Hematopoietic multipotent progenitor cell treated with erythropoietin and hydrocortisone succinate and interleukin-3 and kit ligand, for 6 days (in vitro differentiated cells): ENCODE data around the gene BLNK.
"Not testable (repeated sequence)": the region's sequence is repeated elsewhere in the genome, so short reads cannot be mapped to it uniquely, and the experiment has no call there.

Experiments used
- DNase-seq: peaks from one replicate; pipeline ENCODE4 v3.0.0-alpha.2; 2015

BLNK gene

DNA sequence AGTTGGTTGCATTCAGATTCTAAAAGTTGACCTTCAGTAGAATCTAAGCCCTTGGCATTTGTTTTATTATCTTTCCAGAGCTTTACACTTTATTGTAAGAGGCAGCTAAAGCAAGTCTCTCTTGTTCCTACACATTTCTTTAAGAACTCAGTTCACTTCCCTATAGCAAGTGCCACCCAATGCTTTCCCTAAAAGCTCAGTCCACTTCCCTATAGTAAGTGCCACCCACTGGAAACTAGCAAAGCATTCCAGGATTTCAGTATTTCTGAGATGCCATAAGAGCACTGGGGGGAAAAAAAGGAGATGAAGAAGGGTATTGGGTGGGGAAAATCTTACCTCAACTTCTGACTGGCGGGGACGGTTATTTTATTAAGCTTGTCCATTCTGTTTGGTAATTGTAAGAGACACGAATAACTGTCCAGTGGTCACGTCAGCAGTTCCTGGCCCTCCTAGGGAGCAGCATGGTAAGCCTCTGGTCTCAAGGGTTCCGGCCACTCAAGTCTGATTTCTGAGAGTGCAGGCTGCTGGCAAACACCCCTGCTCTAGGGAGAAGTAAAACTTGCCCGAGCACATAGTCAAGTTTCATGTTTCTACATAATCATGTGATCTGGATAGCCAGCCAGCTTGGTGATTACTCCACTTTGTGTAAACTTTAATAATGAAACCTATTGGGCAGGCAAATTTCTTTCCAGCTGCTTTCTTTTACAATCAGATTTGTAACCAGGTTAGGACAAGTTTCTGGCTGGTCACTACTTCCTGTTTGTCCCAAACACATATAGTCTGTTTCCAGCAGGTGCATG lies at the start of gene BLNK:
Gene BLNK (minus strand): TSS at position 554 of the 800 bp plus-strand sequence. CDS start 171 bp downstream, at position 383.
- DNase-seq: peak; percentile 9

DNA sequence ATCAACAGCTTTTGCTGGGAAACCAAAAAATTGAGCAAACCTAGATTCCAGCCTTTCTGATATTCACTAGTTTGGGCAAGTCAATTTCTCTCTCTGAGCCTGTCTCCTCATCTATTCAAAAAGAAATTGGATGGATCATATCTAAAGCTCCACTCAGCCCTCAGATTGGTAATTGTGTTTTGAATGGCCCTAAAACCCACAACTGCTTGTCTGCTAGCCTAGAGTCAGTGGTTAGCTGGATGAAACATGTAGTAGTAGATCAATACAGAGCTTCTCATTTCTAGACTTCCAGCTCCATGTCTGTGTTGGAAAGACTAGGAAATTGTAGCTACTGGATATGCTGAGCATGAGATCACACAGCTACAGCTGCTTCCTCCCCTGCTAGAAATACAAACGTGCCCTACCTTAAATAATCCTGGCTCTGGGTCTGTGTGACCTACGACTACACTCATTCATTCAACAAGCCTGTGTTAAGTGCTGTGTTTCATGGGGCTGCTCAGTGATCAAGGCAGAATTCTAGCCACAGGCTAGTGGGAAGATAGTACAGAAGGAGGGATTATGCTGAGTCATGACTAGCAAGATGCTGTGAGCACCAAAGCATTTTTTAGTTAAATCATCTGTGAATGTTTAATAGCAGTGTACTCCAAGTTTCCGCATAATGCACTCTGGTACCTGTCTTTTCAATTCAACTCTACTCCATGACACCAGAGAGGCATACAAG lies 48.5 kb upstream of the BLNK start:
- DNase-seq: peak; percentile 20

DNA sequence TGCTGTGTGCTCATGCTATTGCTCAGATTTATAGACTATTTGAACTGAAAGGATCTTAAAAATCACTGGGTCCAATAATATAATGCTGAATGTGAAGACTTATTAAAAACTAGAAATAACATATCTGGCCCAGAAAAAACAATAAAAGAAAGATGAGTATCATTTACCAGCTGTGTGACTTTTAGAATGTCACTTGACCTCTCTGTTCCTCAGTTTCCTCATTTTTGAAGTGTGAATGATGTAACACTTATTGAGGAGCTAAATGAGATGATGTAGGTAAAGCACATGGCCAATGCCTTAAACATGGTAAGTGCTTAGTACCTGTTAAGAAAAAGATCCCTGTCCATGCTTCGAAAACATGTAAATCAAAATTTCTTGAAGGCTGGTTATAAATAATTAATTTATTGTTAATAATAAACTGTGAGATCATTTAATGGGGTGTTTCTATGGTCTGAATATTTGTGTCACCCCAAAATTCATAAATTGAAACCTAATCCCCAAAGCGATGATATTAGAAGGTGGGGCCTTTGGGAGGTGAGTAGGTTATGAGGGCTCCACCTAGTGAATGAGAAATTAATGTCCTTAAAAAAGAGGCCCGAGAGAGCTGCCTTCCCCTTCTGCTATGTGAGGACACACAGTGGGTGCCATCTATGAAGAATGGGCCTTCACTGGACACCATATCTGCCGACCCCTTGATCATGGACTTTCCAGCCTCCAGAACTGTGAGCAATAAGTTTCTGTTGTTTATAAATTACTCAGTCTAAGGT lies 45.9 kb upstream of the BLNK start:
- DNase-seq: no peak

DNA sequence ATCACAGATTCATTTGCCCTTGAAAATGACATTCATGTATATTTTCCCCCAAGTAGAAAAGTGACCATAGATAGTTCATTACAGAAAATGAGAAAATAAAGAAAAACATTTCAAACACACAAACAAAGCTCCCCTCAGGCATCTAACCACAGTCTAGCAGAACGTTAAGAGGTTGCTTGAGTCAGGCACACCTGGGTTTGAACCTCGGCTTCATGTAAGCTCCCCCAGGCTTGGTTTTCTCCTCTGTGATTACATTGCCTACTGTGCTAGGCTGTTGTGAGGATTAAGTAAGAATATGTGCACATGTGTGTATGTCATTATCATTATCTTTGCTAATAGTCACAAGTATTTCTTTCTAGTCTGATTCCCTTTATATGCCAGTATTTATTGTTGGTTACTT lies 42.0 kb upstream of the BLNK start:
- no peak for DNase-seq

DNA sequence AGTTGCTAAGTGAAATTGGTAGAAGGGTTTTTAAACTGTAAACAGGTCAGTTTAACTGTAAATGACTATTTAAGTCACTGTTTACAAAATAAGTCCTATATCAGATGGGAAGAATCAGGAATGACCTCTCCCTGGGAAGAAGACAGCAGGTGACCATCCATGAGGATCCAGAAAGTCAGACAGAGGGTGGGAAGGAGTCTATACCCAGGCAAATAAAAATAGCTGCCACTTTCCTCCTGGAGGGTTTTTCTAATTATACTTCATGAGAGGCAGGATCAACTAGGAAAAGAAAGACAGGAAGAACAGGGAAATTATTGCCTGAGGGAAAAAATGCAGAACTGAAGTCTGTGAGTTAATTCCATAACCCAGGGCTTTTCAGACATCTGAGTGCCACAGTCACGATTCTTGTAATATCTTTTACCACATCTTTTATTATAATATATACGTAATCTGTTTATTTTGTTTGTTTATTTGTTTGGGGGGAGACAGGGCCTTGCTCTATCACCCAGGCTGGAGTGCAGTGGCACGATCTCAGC lies 39.9 kb upstream of the BLNK start:
- no peak for DNase-seq

DNA sequence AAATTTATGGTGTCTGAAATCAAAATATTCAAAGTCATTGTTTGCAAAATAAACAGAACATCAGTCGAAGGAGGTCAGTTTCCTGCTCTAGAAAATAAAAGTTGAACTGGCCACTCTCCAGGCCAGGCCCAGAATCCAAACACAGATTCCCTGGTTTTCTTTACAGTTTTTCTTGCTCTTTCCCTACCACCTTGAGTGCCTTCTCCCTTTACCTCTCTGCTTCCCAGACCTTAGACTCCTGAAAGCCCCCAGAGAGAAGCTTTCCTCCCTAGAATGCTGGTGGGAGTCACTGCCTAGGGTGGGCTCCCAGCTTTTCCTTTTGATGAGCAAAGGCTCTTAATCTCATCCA lies 38.9 kb upstream of the BLNK start:
- no peak for DNase-seq

DNA sequence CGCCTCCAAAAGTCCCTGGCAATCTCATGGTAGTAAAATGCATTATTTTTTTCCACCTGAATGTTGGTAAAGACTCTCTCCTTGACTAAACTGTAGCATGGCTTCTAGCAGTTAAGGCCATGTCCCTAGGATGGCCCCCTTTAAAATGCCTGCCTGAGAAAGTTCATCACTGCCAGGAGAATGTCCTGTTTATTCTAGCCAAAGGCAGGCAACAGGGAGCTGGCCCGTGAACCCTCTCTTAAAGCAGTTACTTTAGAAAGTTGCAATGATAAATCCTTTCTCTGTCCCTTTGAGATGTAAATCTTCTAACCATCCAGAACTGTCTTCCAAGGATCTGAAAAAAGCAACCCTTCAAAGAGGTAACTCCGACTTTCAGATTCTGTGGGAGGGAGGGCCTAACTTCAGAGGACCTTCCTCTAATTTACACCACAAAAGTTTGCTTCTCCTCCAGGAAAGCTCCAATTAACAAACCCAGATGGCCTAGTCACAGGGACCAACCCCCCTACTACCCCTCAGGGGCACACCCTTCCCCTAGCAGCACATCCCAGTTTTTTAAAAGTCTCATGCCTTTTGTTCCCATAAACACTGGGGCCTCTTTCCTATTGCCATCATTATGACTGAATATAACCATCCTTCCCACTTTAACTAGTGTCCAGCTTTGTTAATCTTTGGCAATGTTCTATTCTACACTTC lies 38.4 kb upstream of the BLNK start:
- DNase-seq: no peak

DNA sequence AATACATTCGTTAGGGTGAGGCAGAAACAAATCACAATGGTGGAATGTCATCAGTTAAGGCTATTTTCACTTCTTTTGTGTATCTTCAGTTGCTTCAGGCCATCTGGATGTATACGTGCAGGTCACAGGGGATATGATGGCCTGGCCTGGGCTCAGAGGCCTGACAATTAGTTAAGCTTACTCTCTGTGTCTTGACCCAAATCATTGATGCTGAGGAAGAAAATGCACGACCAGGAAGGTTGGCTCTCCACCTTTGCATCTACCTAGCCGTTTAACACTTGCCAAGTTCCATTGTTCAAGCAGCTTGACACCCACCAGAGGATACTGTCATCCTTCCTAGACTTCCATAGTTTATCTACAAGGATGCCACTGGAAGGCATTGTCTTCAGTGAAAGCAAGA lies 37.5 kb upstream of the BLNK start:
- DNase-seq: not testable (repeated sequence)

DNA sequence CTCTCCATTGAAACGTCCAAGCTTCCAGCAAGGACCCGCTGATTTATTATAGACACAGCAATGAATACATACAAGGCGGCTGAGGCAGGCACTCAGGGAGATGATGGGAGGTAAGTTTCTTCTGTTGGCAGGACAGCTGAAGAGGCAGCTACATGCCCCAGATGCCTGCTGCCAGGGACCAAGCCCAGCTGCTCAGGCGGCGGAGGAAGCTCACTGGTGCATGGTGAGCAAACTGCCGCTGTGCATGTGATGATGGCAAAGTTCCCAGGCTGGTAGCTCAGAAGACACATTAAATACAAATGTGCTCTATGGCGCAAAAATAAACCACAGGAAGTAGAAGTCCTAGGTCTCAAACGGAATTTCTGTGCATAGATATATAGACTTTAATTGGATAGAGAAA lies 35.1 kb upstream of the BLNK start:
- DNase-seq: peak; percentile 70

DNA sequence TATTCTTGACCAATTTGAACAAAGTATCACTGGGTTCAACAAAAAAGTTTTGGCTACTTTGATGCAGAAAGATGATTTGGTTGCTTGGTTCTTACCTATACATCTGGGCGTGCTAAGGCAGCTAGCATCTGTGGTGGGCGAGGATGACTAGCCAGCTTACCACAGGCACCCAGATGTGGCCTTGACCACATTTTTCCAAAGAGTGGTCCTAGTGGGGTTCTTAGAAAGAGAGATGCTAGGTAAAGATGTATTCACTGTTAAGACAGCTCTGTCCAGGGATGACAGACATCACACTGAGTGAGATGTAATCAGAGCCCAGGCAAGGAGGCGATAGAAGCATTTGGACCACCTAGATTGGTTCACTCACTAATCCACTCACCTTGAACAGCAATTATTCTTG lies 33.6 kb upstream of the BLNK start:
- DNase-seq: no peak

DNA sequence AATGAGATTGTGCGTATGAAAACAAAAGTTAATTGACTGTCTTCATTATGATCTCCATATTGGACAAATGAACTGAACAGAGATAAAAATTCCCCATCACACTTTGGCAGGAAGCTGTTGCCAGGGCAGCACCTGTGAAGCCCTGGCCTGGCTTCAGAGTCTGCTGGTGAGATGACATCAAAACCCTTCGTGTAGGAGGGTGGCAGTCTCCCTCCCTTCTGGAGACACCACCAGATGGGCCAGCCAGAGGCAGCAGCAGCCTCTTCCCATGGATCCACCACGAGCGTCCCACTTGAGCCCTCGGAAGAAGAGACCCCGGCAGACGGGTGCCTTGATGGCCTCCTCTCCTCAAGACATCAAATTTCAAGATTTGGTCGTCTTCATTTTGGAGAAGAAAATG lies 32.9 kb upstream of the BLNK start, which contains the start of gene DNTT:
Gene DNTT (plus strand): TSS at position 205 of the 400 bp plus-strand sequence. CDS start 64 bp downstream, at position 269.
- no peak for DNase-seq

DNA sequence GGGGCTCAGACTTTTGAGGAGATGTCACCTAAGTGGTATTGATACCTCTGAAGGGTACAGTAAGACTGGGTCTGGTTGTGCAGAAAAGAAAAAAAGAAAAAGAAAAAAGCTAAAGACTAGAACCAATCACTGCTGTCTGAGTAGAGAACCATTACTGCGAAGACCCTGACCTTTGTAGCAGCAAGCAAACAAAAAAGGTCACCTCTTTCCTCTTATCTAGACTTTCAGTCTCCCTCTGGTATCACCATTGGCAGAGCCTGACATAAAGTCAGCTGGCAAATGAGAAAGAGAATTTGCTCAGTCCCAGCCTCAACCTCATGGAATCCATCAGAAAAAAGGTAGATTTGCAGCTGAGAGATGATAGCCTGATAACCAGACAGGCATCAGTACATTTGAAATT lies 30.2 kb upstream of the BLNK start:
- no peak for DNase-seq

DNA sequence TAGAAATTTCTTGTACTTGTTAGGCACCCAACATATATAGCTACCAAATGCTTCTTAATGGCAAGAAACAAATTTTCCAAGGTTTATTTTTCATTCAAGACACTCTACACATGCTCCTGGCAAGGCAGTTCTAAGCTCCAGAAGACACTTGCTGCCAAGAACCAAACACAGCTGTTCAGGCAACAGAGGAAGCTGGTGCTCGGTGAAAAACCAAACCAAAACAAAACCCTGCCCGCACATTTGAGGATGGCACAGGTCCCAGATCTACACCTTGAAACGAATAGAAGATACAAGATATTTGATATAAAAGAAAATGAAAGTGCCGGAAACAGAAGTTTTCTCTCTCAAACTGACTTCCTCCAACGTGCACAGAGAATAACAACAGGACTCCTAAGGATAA lies 28.0 kb upstream of the BLNK start:
- DNase-seq: no peak

DNA sequence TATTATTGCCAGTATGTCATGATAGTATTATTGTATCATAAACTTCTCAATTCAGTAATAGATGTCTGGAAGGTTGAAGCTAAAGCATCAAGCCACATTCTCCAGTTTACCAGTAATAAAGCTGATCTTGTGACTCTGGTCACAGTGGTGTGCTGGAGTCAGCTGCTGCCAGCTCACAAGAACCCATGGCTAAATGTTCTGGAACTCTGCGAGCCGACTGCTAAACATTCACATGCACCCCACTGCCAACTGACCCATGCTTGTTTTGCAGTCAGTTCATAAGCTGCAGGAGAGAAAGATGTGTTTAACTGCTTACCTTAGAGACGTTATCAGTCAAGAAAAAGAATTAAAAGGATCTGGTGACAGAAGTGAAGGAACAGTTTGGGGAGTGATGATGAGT lies 27.0 kb upstream of the BLNK start:
- no peak for DNase-seq

DNA sequence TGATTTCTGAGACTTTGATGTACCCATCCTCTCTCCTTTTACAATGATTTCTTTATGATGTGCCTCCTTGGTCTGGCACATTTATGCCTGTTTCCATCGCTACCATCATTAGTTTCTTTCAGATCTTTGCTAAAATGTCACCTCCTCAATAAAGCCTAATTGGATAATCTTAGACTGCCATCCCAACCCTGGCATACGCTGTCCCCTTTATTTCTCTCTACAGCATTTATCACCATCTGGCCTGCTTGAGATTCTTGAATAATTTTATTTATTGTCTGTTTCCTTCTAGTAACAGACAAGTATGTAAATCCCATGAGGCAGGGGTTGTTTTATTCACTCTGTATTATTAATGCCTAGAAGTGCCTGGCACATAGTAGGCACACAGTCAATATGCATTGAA lies 26.1 kb upstream of the BLNK start:
- no peak for DNase-seq

DNA sequence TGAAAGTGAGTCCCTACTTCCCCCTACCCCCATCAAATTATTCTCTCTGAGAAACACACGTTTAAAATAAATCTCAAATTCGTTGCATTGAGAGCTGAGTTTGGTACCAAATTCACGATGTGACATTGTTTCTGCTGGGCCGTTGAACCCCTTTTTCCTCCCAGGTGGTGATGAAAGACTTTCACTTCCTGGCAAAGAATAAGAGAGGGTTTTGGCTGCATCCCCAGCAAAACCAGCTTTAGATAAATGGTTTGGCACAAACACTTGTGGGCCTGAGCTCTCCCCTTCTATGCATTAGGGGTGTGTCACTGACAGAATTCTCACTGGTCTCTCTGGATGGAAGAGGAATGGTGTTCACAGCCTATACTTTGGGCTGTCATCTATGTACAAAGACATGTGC lies 24.1 kb upstream of the BLNK start:
- no peak for DNase-seq

DNA sequence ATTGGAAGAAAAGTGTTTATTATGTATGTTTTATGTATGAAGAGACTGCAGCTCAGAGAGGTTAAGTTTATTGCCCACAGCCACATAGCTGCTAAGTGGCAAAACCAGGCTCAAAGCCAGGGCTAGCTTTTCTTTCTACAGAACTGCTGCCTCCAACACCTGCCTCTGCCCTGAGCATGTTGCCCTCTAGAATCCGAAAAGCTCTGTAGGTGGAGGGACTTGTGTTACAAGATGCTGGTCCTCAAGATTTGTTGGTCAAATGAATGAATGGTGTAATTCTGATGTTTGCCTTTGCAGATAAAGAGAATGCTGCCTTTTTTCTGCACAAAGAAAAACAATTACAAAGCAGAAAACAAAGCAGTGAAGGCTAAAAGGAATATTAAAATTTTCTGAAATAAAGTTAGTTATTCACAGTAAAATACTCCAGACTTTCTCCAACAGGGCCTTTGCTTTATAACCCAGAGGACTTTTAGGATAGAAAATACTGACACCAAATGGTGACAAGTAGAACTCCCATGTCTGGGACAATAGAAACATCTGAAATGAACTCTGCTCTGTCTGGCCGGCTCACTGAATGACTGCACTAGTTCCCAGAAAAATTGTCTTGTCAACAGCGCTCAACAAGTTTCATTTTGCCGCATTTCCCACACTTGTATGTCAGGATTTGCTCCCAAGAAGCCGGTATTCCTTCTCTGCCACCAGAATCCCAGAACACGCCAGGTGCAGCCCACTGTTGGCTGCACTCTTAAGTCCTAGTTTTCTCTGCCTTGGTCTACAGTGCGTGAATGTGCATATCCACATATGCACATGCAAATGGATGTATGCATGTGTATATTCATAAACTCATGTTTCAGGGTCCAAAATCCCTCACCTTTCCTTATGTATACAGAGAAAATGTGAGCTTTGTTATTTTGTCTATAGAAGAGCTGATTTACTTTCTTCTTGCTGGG lies 21.9 kb upstream of the BLNK start:
- DNase-seq: peak; percentile 75

DNA sequence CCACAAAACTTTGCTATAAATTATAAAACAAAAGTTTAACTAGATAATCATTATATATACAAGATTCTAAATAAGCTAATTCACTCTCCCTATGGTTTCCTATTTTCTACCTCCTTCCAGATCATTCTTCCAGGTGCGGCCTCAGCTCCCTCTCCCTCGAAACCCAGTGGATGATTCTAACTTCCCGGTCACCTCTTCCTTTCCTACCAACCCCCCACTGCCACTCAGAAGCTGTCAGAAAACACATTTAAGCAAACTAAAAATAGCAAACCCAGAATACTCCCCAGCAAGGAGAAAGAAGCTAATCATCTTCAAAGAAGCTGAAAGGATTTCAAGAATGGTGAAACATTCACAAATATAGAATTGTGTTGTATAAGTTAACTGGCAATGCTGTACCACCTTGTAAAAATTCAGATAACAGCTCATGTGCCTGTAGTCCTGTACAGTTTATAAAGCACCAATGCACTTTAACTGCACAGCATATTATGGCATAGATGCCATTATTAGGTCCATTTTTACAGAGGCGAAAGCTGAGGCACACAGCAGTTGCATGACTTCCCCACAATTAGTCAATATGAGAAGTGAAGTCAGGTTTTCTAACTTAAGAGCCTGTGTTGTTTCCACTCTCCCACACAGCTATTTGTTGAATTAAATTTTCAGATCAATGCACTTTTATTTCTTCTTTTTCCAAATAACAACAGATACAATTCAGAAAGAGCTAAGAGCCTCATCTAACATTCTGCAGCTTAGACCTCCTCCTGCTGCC lies 19.2 kb upstream of the BLNK start:
- DNase-seq: no peak

DNA sequence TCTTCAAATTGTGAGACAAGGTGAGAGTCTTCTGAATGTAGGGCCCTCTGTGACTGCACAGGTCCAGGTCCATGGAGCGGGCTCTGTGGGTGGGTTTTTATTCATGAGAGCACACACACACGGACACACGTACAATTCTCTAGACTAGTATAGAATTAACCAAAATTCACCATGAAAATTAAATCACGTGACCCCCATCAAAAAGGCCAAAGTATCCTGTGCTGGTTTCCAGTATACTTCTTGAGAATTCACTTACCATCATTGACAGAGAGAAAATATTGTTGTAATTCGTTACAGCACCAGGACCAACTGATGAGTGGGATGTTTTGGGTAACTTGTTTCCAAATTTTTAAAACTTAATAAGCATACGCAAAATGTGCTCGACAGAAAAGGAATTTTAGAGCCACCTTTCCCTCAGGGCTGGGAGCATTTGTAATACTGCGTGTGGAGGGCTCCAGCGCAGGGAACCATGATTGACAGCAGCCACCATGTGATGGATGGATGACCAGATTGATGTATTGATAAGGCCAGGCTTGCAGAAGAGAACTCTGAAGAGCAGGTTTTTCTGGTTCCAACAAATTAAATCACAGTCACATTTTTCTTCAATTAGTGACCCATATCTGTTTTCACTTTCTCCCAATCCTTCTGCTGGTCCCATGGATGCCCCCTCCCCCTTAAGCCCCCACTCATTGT lies 18.0 kb upstream of the BLNK start:
- no peak for DNase-seq

DNA sequence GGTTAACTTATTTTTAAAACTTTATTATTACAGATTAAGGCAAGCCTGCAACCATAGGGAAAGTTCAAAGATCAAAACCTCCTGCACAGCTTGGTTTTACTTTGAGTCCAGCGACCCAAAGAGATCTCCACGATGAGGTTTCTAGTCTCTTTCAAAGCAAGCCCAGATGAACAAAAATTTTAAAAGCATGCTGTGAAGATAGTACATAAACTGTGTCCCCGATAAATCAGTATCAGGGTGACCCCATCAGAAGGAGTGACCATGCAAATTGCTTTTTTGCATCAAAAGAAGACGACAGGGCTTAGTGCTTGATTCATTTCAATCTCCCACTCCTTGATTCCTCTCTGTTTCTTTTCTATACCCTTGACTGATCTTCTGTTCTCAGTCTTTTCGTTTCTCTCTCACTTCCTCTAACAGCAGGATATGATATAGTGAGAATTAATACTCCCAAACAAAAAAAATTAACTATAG lies 16.8 kb upstream of the BLNK start:
- no peak for DNase-seq
